T-helper 2 cell treated with Interferon-gamma antibody and Interleukin-4, amounts not matched to agents 5 μg/mL and 100 μg/mL, for 36 hours (primary cell): Measurements from ENCODE around the gene HIVEP1.

Experiments used
- DNase-seq: peaks from one replicate; pipeline ENCODE4 v3.0.0; 2021; ENCODE audit warnings: low spot score
- H3K27ac Mint-ChIP-seq: one replicate; pipeline ENCODE4 v1.8.0; 2021; ENCODE audit warnings: mild to moderate bottlenecking, mixed read lengths
- H3K27me3 Mint-ChIP-seq: one replicate; pipeline ENCODE4 v1.8.0; 2021; ENCODE audit warnings: low read depth, mixed read lengths
- H3K36me3 Mint-ChIP-seq: one replicate; pipeline ENCODE4 v1.8.0; 2021; ENCODE audit warnings: low read depth, mixed read lengths
- H3K4me1 Mint-ChIP-seq: one replicate; pipeline ENCODE4 v1.8.0; 2021; ENCODE audit warnings: low read depth, mixed read lengths
- H3K4me3 Mint-ChIP-seq: one replicate; pipeline ENCODE4 v1.8.0; 2022; ENCODE audit warnings: mild to moderate bottlenecking, moderate library complexity, mixed read lengths
- H3K9me3 Mint-ChIP-seq: one replicate; pipeline ENCODE4 v1.8.0; 2021; ENCODE audit warnings: mixed read lengths

HIVEP1 gene

DNA sequence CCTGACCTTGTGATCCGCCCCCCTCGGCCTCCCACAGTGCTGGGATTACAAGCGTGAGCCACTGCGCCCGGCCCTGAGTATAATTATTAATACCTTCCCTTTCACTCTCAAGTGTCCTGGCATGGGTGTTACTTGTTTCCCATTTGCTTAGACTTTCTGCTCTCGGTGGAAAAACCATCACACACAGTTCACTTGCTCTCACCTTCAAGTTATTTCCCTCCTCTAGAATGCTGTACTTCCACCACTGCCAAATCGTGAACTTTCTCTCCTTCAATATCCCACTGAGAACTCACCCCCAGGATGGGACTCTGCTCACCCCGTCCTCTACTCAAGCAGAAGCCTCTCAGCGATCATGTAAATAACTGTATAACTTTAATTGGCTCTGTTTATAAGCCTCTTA is 4.6 kb upstream of the HIVEP1 start:
- no peaks in the 10 kb centered on the region for H3K36me3 Mint-ChIP-seq
- H3K27ac Mint-ChIP-seq = no peak overlapping the region
- peaks cover 25% of the 10 kb centered on the region for H3K4me1 Mint-ChIP-seq
- no peak for DNase-seq
- no peaks in the 10 kb centered on the region for H3K9me3 Mint-ChIP-seq
- no peak overlapping the region for H3K4me3 Mint-ChIP-seq
- no peaks in the 10 kb centered on the region for H3K27me3 Mint-ChIP-seq

DNA sequence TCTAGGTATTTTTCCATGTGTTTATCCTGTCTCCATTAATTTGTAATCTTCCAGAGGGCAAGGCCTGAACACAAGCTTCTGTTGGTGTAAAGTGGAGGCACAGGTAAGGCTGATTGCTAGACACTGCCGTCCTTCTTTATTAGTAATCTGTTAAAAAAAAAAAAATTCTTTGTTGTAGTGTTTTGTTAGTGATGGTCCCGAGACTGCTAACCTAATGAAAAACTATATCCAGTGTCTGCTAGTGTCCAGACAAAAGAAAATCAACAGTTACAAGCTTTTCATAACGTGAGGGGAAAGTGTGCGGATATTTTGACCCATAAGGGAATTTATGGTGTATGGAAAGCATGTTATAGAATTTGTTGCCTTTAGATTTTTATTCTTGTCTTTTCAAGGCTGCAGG is 4.2 kb upstream of the HIVEP1 start:
- no peaks in the 10 kb centered on the region for H3K9me3 Mint-ChIP-seq
- peak overlapping the region; percentile 98 for H3K4me3 Mint-ChIP-seq
- no peak for DNase-seq
- H3K4me1 Mint-ChIP-seq = peaks cover 25% of the 10 kb centered on the region
- H3K27ac Mint-ChIP-seq = peak overlapping the region; percentile 99
- H3K36me3 Mint-ChIP-seq = no peaks in the 10 kb centered on the region
- no peaks in the 10 kb centered on the region for H3K27me3 Mint-ChIP-seq

DNA sequence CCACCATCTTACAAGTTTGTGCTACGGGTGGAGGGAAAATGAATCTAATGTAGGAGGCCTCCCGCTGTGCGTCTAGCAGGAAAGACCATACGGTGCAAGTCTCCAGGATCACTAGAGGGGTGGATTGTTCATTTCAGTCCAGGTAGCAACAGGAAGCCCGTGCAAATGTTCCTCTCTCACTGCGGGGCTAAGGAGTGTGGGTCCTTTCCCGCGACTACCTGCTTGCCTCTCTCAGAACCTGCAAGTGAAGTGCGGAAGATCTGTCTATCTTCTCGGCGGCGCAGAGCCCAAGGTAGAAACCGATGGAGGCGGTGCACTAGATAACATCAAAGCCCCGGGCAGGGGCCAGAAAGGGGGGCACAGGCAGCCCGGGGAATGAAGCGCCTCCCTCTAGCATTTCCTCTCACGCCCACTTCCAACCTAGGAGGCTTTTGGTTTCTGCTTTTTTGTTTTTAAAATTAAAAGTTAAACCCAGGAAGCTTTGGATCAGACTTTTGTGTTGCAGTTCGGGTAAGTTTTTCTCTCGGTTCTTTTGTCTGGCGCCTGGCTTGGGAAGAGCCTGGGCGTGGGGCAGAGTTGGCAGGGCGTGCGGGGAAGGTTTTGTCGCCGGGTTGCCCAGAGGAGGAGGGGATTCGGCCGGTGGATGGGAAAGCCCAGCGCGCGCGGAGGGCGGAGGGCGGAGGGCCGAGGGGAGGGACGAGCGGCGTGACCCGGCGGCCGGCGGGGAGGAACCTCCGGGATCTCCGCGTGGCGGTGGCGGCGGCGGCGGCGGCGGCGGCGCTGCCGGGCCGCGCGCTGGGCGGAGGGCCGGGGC is 3.5 kb upstream of the HIVEP1 start:
- peak; percentile 84 for DNase-seq
- H3K9me3 Mint-ChIP-seq = no peaks in the 10 kb centered on the region
- peaks cover 3% of the 10 kb centered on the region for H3K36me3 Mint-ChIP-seq

GRCh38 chr6:12009180-12009685 is 2.9 kb upstream of the HIVEP1 start:
- H3K9me3 Mint-ChIP-seq = peaks cover under 1% of the 10 kb centered on the region
- DNase-seq = no peak
- H3K27me3 Mint-ChIP-seq = no peaks in the 10 kb centered on the region
- H3K36me3 Mint-ChIP-seq = peaks cover 5% of the 10 kb centered on the region
- H3K4me3 Mint-ChIP-seq = peak overlapping the region; percentile 97
- peaks cover 35% of the 10 kb centered on the region for H3K4me1 Mint-ChIP-seq
- H3K27ac Mint-ChIP-seq = peak overlapping the region; percentile 99

More for the DNA sequence above, 3.5 kb upstream of the HIVEP1 start:
- no peaks in the 10 kb centered on the region for H3K27me3 Mint-ChIP-seq
- H3K4me1 Mint-ChIP-seq = peaks cover 30% of the 10 kb centered on the region
- peak overlapping the region; percentile 99 for H3K27ac Mint-ChIP-seq
- H3K4me3 Mint-ChIP-seq = peak overlapping the region; percentile 98

GRCh38 chr6:12009876-12010634 is 2.1 kb upstream of the HIVEP1 start:
- no peak for DNase-seq
- peaks cover 13% of the 10 kb centered on the region for H3K36me3 Mint-ChIP-seq
- H3K27me3 Mint-ChIP-seq = no peaks in the 10 kb centered on the region
- peaks cover 8% of the 10 kb centered on the region for H3K9me3 Mint-ChIP-seq
- peak overlapping the region; percentile 97 for H3K4me3 Mint-ChIP-seq
- H3K4me1 Mint-ChIP-seq = peaks cover 41% of the 10 kb centered on the region
- peak overlapping the region; percentile 99 for H3K27ac Mint-ChIP-seq

DNA sequence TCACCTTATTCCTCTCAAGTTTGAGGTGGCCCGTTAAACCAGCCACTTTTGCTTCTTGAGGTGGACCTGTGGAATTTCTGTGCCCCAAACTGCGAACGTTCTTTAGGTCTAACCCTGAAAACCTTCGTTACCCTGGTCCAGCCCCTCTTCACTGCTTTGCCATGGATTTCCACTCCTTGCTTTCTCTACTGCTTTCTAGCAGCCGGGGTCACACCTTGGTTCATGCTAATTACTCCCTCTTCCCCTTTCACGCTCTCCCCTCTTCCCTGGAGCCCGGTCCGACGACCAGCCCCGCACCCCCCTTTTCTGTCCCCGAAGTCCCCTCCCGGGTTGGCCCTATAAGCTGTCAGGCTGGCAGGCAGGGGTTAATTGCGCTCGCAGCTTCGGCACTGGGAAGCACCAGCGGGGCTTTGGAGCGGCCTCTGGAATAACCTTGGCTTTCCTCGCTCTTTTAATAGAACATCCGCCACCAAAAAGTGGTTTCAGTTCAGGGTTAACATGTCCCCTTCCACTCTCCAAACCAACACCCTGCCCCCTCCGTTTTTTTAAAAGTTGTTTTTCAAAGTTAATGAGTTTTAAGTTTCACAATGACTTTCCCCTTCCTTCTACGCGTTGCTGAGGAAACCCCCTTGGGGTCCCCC is 1.4 kb upstream of the HIVEP1 start:
- Mint-ChIP-seq H3K4me3 (peak overlapping the region; percentile 97), H3K27me3 (no peaks in the 10 kb centered on the region), H3K27ac (peak overlapping the region; percentile 99), H3K36me3 (peaks cover 19% of the 10 kb centered on the region), H3K4me1 (peaks cover 46% of the 10 kb centered on the region), H3K9me3 (peaks cover 12% of the 10 kb centered on the region)
- DNase-seq = no peak

DNA sequence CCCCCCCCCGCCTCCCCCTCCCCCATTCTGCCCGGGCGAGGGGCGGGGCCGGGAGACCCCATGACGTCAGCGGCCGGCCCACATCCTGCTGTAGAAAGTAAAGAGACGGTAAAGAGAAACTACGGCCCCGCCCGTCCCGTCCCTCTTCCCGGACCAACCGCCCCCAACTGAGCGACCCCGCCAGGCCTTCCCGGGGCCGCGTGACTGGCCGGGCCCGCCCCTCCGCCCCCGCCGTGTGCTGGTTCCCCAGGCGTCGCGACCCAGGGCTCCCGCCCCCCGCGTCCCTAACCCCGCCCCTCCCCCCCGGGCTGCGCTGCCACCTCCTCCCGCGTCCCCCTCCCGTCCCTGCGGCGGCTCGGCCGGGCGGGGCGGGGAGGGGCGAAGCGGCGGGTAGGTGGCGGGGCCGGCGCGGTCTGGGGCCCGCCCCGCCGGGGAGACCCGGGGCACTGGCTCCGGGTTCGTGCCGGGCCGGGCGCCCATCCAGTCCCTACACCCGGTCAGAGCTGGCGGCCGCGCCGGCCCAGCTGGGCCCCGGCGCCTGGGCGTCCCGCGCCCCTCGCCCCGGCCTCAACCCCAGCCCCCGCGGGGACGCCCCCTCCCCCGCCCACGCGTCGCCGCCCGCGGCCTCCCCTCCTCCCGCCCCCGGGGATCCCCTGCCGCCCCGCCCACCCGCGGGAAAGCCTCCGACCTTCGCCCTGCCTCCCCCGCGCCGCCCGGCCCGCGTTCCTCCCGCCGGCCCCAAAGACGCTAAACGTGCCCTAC is 655 bp upstream of the HIVEP1 start:
- Mint-ChIP-seq H3K4me3 (peak overlapping the region; percentile 97), H3K9me3 (peaks cover 12% of the 10 kb centered on the region), H3K27ac (peak overlapping the region; percentile 99), H3K27me3 (no peaks in the 10 kb centered on the region), H3K4me1 (peaks cover 52% of the 10 kb centered on the region), H3K36me3 (peaks cover 25% of the 10 kb centered on the region)
- peak; percentile 95 for DNase-seq

DNA sequence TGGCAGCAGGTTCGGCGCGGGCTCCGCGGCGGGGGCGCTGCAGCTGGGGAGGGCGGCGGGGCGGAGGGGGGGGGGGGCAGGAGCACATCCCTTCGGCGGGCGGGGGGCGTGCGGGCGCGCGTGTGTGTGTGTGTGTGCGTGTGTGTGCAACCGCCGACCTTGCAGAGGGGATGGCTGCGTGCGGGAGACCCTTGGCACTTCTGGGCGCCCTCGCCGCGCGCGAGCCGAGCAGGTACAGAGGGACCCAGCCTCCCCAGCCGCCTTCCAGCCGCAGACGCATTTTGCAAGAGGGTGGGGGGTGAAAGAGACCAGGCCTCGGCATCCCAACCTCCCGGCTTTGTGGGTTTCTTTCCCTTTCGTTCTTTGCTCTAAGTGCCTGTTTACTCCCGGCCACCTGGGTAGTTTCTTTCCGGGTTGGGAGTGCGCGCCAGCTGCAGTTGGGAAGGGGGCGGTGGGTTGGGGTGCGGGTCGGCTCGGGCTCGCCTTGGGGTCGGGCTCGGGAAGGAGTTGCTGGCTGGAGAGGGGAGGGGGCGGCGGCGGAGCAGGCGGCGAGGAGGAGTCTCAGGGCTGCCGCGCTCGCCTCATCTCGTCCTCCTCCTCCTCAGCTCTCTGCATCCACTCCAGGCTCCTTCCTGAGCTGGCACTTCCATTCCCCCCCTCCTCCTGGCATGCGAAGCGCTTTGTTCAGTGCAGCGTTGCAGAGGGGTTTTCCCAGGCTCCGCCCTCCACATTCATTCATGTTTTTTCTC is 620 bp downstream of the HIVEP1 start:
- Mint-ChIP-seq H3K4me3 (peak overlapping the region; percentile 98), H3K4me1 (peaks cover 55% of the 10 kb centered on the region), H3K27me3 (no peaks in the 10 kb centered on the region), H3K27ac (peak overlapping the region; percentile 99), H3K9me3 (peaks cover 18% of the 10 kb centered on the region), H3K36me3 (peaks cover 37% of the 10 kb centered on the region)
- DNase-seq = peak; percentile 81

- Mint-ChIP-seq H3K4me3 (peak overlapping the region; percentile 98), H3K27ac (peak overlapping the region; percentile 99), H3K9me3 (peaks cover 18% of the 10 kb centered on the region), H3K4me1 (peaks cover 49% of the 10 kb centered on the region), H3K27me3 (no peaks in the 10 kb centered on the region), H3K36me3 (peaks cover 39% of the 10 kb centered on the region)
- DNase-seq = no peak
These were observed 1.2 kb downstream of the HIVEP1 start for GRCh38 chr6:12013307-12013719.

DNA sequence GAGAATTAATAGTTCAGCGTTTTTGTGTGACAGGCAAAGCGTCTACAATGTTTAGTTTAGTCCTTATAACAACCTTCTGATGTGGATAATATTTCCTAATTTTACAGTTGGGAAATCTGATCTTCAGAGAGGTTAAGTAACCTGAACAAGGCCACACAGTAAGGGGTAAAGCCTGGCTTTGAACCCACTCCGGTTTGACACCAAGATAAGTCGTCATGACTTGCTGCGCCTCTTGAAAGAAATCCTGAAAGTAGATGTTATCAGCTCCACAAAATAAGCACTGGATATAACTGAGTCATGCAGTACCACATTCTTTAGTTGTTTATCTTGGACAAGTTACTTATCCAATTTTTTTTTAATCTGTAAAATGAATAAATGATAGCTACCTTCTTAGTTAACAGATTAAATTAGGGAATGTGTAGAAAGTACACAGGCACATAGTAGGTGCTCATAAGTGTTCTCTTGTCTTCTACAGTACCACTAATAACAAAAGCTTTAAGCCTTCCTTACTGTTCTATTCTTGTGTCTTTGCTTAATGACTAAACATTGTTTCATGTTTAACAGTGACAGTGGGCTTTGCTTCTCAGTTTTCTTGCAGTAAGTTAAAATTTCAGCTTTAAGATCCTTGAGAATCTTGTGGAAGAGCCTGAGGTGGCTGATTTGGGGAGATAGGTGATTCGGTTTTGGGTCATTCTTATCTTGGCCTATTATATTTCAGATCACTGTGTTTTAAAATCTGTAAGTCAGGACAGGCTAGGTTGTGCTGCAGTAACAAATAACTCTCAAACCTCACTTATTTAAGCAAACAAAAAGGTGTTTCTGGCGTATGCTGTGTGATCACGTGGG is 2.1 kb downstream of the HIVEP1 start:
- no peak overlapping the region for H3K27ac Mint-ChIP-seq
- DNase-seq = no peak
- H3K36me3 Mint-ChIP-seq = peaks cover 45% of the 10 kb centered on the region
- no peaks in the 10 kb centered on the region for H3K27me3 Mint-ChIP-seq
- H3K4me3 Mint-ChIP-seq = peak overlapping the region; percentile 98
- H3K9me3 Mint-ChIP-seq = peaks cover 18% of the 10 kb centered on the region
- H3K4me1 Mint-ChIP-seq = peaks cover 53% of the 10 kb centered on the region

- peak overlapping the region; percentile 9 for H3K4me3 Mint-ChIP-seq
- H3K9me3 Mint-ChIP-seq = peaks cover 18% of the 10 kb centered on the region
- H3K36me3 Mint-ChIP-seq = peaks cover 47% of the 10 kb centered on the region
- H3K27ac Mint-ChIP-seq = no peak overlapping the region
- no peak for DNase-seq
- no peaks in the 10 kb centered on the region for H3K27me3 Mint-ChIP-seq
- H3K4me1 Mint-ChIP-seq = peaks cover 54% of the 10 kb centered on the region
These were observed 2.7 kb downstream of the HIVEP1 start for GRCh38 chr6:12014873-12015149.

- peaks cover 53% of the 10 kb centered on the region for H3K4me1 Mint-ChIP-seq
- H3K36me3 Mint-ChIP-seq = peaks cover 60% of the 10 kb centered on the region
- no peak overlapping the region for H3K4me3 Mint-ChIP-seq
- H3K9me3 Mint-ChIP-seq = peaks cover 18% of the 10 kb centered on the region
- no peak for DNase-seq
- H3K27me3 Mint-ChIP-seq = no peaks in the 10 kb centered on the region
- H3K27ac Mint-ChIP-seq = no peak overlapping the region
These were observed 5.2 kb downstream of the HIVEP1 start for GRCh38 chr6:12017263-12017662.
